ENCODE data around the gene CLMN.

The CLMN gene

DNA sequence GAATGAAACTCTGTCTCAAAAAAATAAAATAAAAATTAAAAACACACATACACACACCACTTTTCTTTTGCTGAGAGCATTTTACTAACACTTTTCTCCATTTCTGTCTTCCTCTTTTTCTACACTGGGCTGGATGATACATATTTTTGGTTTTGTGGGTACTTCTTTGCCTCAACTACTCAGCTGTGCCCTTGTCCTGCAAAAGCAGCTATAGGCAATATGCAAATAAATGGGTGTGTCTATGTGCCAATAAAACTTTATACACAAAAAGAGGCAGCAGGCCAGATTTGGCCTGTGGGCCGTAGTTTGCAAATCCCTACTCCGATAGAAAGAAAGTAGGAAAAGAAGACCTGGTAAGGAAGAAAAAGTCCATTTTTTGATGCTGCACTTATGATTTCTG, 6.5 kb downstream of the CLMN start:
- H3K36me3 ChIP-seq (ENCODE audit: insufficient read depth, low read length): no peaks in the 10 kb centered on the region
- no peaks in the 10 kb centered on the region for H3K27me3 ChIP-seq (ENCODE audit: insufficient read depth, low read length)
- no peak overlapping the region for H2AFZ ChIP-seq (ENCODE audit: low read depth, low read length)
- peaks cover 4% of the 10 kb centered on the region for H3K9me3 ChIP-seq (ENCODE audit: low read length)
- H3K4me1 ChIP-seq (ENCODE audit: insufficient read depth, low read length): peaks cover 17% of the 10 kb centered on the region
- no peak overlapping the region for H3K4me3 ChIP-seq (ENCODE audit: low read length)

- Histone ChIP-seq H3K4me3 (ENCODE audit: low read length) (no peak overlapping the region), H3K36me3 (ENCODE audit: insufficient read depth, low read length) (no peaks in the 10 kb centered on the region), H2AFZ (ENCODE audit: low read depth, low read length) (no peak overlapping the region), H3K27me3 (ENCODE audit: insufficient read depth, low read length) (no peaks in the 10 kb centered on the region), H3K4me1 (ENCODE audit: insufficient read depth, low read length) (peaks cover 16% of the 10 kb centered on the region), H3K9me3 (ENCODE audit: low read length) (peaks cover 4% of the 10 kb centered on the region)
These were observed 7.4 kb downstream of the CLMN start for GRCh38 chr14:95312311-95312710.

- H3K4me3 ChIP-seq (ENCODE audit: low read length): no peak overlapping the region
- no peak overlapping the region for H2AFZ ChIP-seq (ENCODE audit: low read depth, low read length)
- no peaks in the 10 kb centered on the region for H3K36me3 ChIP-seq (ENCODE audit: insufficient read depth, low read length)
- peaks cover 10% of the 10 kb centered on the region for H3K4me1 ChIP-seq (ENCODE audit: insufficient read depth, low read length)
- no peaks in the 10 kb centered on the region for H3K27me3 ChIP-seq (ENCODE audit: insufficient read depth, low read length)
- H3K9me3 ChIP-seq (ENCODE audit: low read length): peaks cover 4% of the 10 kb centered on the region
These were observed 8.0 kb downstream of the CLMN start for GRCh38 chr14:95311752-95312151.

DNA sequence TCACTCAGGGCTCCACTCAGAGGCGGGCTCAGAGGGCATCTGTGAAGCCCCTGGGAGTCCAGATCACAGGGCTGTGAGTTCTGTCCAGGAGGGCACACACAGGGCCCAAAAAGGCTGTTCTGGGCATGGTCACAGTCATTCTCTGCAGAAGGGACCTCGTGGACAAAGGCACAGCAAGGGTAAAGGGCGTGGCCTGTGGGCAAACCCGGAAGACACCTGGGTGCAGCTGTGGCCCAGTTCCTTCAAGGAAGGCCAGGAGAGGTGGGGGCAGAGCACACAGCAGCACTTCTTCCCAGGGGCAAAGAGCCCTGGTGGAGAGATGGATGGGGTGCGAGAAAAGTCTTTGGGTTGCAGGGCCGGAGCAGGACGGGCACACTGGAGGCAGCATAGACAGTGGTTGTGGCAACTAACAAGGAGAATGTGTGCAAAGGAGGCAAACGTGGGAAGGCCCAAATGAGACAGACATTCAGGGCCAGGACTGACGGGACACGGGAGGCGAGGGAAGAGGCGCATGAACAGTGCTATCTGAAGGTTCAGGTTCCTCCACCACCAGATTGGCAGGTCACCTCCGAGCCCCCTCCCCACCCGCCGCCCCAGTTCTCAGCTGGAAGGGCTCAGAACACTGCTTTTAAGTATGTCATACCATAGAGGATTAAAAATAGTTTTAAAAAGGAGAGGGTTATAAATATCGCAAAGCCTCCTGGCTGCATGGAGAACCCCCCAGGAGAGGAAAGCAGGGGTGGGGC, 8.9 kb downstream of the CLMN start:
- peaks cover 3% of the 10 kb centered on the region for H3K4me1 ChIP-seq (ENCODE audit: insufficient read depth, low read length)
- H3K36me3 ChIP-seq (ENCODE audit: insufficient read depth, low read length): no peaks in the 10 kb centered on the region
- H3K27me3 ChIP-seq (ENCODE audit: insufficient read depth, low read length): no peaks in the 10 kb centered on the region
- peaks cover 4% of the 10 kb centered on the region for H3K9me3 ChIP-seq (ENCODE audit: low read length)
- H3K4me3 ChIP-seq (ENCODE audit: low read length): no peak overlapping the region
- no peak overlapping the region for H2AFZ ChIP-seq (ENCODE audit: low read depth, low read length)

DNA sequence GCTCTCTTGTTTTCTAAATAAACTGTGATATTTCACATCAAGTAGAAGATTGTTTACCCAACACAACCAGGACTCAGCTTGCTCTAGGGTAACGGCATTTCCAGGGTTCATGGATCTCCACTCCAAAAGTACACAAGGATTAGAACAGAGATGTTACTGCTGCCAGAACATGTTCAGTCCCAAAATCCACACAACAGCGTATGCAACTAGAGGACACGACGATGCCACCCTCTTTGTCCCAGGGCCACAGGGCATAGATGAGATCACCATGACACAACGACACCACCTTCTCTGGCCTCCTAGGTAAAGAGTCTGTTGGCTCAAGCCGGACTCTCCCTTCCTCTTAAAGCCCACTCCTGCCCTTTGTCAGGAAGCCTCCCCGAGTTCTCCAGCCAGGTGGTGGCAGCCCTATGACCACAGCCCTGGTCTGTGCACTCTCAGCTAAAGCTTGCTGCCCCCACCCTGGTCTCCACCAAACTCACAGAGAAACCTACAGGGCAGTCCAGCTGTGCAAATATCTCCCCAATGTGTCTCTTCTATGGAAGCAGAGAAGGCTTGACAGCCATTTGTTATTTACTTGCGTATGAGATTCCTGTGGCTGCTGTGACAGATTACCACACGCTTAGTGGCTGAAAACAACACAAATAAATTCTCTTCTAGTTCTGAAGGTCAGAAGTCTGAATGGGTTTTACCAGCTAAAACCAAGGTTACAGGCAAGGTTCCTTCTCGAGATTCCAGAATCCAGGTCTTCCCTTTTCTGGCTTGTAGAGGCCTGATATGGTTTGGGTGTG, 10.3 kb downstream of the CLMN start:
- no peak overlapping the region for H2AFZ ChIP-seq (ENCODE audit: low read depth, low read length)
- H3K4me1 ChIP-seq (ENCODE audit: insufficient read depth, low read length): peaks cover 3% of the 10 kb centered on the region
- peaks cover 4% of the 10 kb centered on the region for H3K9me3 ChIP-seq (ENCODE audit: low read length)
- no peak overlapping the region for H3K4me3 ChIP-seq (ENCODE audit: low read length)
- no peaks in the 10 kb centered on the region for H3K36me3 ChIP-seq (ENCODE audit: insufficient read depth, low read length)
- H3K27me3 ChIP-seq (ENCODE audit: insufficient read depth, low read length): no peaks in the 10 kb centered on the region

DNA sequence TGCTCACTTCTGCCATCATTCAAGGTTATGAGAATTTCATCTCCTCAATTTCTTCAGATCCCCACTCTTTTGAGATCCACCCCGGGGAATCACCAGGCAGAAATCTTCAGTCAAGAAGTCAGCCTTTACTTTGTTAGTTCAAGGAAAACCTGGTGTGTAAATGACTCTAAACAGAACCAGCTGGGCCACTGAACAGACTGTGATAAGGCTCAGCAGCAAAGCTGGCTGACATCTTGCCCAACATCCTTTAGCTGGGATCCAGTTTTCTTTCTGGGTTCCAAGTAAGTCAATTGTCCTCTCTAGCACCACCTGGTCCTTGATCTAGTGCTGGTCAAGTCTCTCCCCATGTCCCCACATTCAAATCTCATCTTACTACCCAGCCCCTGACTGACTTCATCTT, 11.6 kb downstream of the CLMN start:
- no peak overlapping the region for H3K4me3 ChIP-seq (ENCODE audit: low read length)
- no peaks in the 10 kb centered on the region for H3K27me3 ChIP-seq (ENCODE audit: insufficient read depth, low read length)
- peaks cover 4% of the 10 kb centered on the region for H3K9me3 ChIP-seq (ENCODE audit: low read length)
- H2AFZ ChIP-seq (ENCODE audit: low read depth, low read length): no peak overlapping the region
- no peaks in the 10 kb centered on the region for H3K4me1 ChIP-seq (ENCODE audit: insufficient read depth, low read length)
- H3K36me3 ChIP-seq (ENCODE audit: insufficient read depth, low read length): no peaks in the 10 kb centered on the region

- peaks cover 4% of the 10 kb centered on the region for H3K9me3 ChIP-seq (ENCODE audit: low read length)
- no peaks in the 10 kb centered on the region for H3K27me3 ChIP-seq (ENCODE audit: insufficient read depth, low read length)
- H3K4me1 ChIP-seq (ENCODE audit: insufficient read depth, low read length): no peaks in the 10 kb centered on the region
- H2AFZ ChIP-seq (ENCODE audit: low read depth, low read length): no peak overlapping the region
- no peaks in the 10 kb centered on the region for H3K36me3 ChIP-seq (ENCODE audit: insufficient read depth, low read length)
- no peak overlapping the region for H3K4me3 ChIP-seq (ENCODE audit: low read length)
These were observed 12.2 kb downstream of the CLMN start for GRCh38 chr14:95307402-95308041.

DNA sequence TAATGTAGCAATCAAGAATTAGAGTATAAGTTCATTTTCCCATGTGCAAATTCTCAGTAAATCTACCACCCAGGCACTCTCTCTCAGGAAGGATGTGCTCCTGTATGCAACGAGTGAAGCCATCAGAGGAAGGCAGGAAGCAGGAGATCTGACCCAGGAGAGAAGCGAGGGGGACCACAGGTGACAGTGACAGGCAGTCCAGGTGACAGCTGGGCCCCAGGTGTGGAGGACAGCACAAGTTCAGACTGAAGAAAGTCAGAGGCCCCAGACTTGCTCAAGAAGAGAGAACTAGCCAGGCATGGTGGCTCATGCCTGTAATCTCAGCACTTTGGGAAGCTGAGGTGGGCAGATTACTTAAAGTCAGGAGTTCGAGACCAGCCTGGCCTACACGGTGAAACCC, 13.8 kb downstream of the CLMN start:
- H3K4me1 ChIP-seq (ENCODE audit: insufficient read depth, low read length): no peaks in the 10 kb centered on the region
- peaks cover 4% of the 10 kb centered on the region for H3K9me3 ChIP-seq (ENCODE audit: low read length)
- no peak overlapping the region for H2AFZ ChIP-seq (ENCODE audit: low read depth, low read length)
- H3K4me3 ChIP-seq (ENCODE audit: low read length): no peak overlapping the region
- no peaks in the 10 kb centered on the region for H3K27me3 ChIP-seq (ENCODE audit: insufficient read depth, low read length)
- H3K36me3 ChIP-seq (ENCODE audit: insufficient read depth, low read length): no peaks in the 10 kb centered on the region

DNA sequence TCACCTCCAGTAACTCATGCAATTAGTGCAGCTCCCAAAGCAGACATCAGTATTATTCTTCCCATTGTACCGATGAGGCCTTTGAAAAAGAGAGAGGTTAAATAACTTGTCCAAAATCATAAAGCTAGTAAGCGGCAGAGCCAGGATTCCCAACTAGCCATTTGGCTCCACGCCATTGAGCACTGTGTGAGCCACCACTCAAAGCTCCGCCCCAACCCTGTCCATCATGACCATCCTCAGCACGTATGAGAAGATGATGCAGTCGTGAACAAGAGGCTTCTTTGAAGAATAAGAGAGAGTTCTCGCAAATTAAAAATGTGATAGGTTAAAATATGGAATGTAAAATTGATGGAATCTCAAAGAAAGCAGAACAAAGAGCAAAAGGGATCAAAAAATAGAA, 14.6 kb downstream of the CLMN start:
- Histone ChIP-seq H2AFZ (ENCODE audit: low read depth, low read length) (no peak overlapping the region), H3K36me3 (ENCODE audit: insufficient read depth, low read length) (no peaks in the 10 kb centered on the region), H3K9me3 (ENCODE audit: low read length) (peaks cover 3% of the 10 kb centered on the region), H3K4me3 (ENCODE audit: low read length) (no peak overlapping the region), H3K27me3 (ENCODE audit: insufficient read depth, low read length) (no peaks in the 10 kb centered on the region), H3K4me1 (ENCODE audit: insufficient read depth, low read length) (no peaks in the 10 kb centered on the region)

DNA sequence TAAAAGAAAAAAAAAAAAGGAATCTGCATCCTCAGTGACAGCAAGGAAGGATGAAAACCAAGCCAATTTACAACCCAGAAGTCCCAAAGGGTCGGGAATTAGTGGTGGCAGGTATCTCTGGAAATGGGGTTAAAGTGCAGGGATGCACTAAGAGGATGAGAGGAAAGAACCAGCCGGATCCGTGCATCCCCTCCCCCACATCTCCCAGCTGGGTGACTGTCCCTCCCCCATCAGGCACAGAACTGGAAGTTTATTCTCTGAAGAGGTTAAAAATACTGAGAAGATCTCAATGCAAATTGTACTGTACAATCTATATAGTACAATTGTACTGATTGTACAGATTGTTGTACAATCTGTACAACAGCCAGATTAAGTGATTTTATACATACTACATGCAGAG, 15.4 kb downstream of the CLMN start:
- Histone ChIP-seq H3K27me3 (ENCODE audit: insufficient read depth, low read length) (no peaks in the 10 kb centered on the region), H3K9me3 (ENCODE audit: low read length) (no peaks in the 10 kb centered on the region)

DNA sequence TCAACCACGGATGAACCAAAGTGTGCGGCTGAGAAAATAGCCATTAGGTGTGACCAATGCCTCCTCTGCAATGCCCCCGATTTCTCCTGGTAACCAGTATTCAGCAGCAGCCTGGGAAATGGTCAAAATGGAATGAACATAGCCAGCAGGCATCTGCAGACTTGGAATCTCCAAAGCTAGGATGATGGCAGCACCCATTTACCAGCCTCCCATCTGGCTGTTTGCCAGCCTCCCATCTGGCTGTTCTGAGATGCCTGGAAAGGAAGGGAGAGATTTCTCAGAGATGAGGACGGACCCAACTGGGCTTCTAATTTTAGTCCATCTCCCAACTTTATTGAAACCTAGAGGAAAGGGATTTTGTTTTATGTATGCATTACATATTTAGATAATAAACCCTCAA, 16.2 kb downstream of the CLMN start:
- Histone ChIP-seq H3K27me3 (ENCODE audit: insufficient read depth, low read length) (no peaks in the 10 kb centered on the region), H3K36me3 (ENCODE audit: insufficient read depth, low read length) (no peaks in the 10 kb centered on the region), H2AFZ (ENCODE audit: low read depth, low read length) (no peak overlapping the region), H3K4me3 (ENCODE audit: low read length) (no peak overlapping the region), H3K4me1 (ENCODE audit: insufficient read depth, low read length) (no peaks in the 10 kb centered on the region), H3K9me3 (ENCODE audit: low read length) (no peaks in the 10 kb centered on the region)

More for the DNA sequence above, 15.4 kb downstream of the CLMN start:
- no peak overlapping the region for H2AFZ ChIP-seq (ENCODE audit: low read depth, low read length)
- H3K4me3 ChIP-seq (ENCODE audit: low read length): no peak overlapping the region
- no peaks in the 10 kb centered on the region for H3K36me3 ChIP-seq (ENCODE audit: insufficient read depth, low read length)
- no peaks in the 10 kb centered on the region for H3K4me1 ChIP-seq (ENCODE audit: insufficient read depth, low read length)

DNA sequence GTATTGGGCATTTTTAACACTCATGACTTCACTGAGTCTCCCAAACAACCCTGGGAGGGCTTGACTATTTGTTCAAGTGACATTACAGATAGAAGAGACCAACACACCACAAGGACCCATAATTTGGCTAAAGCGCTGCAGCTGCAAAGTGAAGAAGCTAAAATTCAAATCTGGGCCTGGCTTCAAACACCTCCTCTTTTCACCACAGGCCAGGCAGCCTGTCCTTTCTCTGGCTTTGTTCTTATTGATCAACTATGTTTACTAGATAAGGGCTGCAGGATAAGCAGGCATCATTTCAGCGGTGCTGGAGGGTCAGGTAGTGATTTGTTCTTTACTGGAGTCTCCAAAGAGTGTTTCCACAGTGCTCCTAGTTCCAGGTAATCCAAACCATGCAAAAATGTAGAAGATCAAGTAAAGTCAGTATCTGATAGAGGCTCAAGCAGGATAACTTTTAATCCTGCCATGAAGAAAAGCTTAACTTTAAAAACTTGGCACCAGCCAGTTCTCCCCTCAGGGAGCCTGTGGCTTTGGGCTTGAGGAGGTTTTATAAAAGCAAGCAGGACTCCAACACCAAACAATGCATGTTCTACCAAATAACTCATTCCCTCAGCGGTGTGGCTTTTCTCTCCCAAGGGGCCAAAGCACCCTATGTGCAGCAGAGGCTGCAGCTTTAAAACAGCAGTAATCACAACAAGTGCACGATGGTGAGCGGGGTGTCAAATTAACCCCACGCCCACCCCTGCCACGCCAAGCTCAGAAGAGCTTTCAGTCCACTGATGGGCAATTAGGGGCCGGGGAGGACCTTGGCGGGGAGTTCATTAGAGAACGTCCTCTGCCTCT, 16.8 kb downstream of the CLMN start:
- H2AFZ ChIP-seq (ENCODE audit: low read depth, low read length): no peak overlapping the region
- no peaks in the 10 kb centered on the region for H3K36me3 ChIP-seq (ENCODE audit: insufficient read depth, low read length)
- H3K4me1 ChIP-seq (ENCODE audit: insufficient read depth, low read length): no peaks in the 10 kb centered on the region
- no peak overlapping the region for H3K4me3 ChIP-seq (ENCODE audit: low read length)
- H3K9me3 ChIP-seq (ENCODE audit: low read length): no peaks in the 10 kb centered on the region
- H3K27me3 ChIP-seq (ENCODE audit: insufficient read depth, low read length): no peaks in the 10 kb centered on the region
